GM23338 (cell line): ENCODE results near the gene ZFX. TPM values are rescaled to one million over a fixed set of nuclear protein-coding genes. Genes with fewer than 3 reads are reported as not detected.

Source experiments
- ATAC-seq: fragments of 200-7000 bp; cut with Tn5 transposase; 3 replicates; pipeline ENCODE4 v1.9.1; 2020
- DNase-seq: peaks from one replicate; pipeline ENCODE4 v3.0.0-alpha.2; 2015; ENCODE audit warnings: low spot score
- H2AFZ ChIP-seq: fragments of 200-600 bp; sonication (generic); 2 replicates; pipeline ENCODE4 v1.8.0; 2016; ENCODE audit warnings: antibody characterized with exemption, mild to moderate bottlenecking, moderate library complexity
- H3F3A ChIP-seq: fragments of 200-600 bp; sonication (generic); replicated peaks from 2 replicates; pipeline ENCODE4 v1.8.0; 2017; ENCODE audit warnings: antibody characterized with exemption, mixed run types, low read depth
- H3K27ac ChIP-seq: fragments of 200-600 bp; sonication (generic); 2 replicates; pipeline ENCODE4 v1.6.1; 2016; ENCODE audit warnings: low read depth
- H3K27me3 ChIP-seq: fragments of 200-600 bp; sonication (generic); 2 replicates; pipeline ENCODE4 v1.8.0; 2016; ENCODE audit warnings: mild to moderate bottlenecking, mixed run types, moderate library complexity; ENCODE audit not compliant: insufficient read depth
- H3K36me3 ChIP-seq: fragments of 200-600 bp; sonication (generic); 2 replicates; pipeline ENCODE4 v1.8.0; 2016; ENCODE audit warnings: mild to moderate bottlenecking; ENCODE audit not compliant: insufficient read depth
- H3K4me1 ChIP-seq: fragments of 200-600 bp; sonication (generic); 2 replicates; pipeline ENCODE4 v1.8.0; 2016; ENCODE audit warnings: mild to moderate bottlenecking, moderate library complexity; ENCODE audit not compliant: insufficient read depth
- H3K4me2 ChIP-seq: fragments of 200-600 bp; sonication (generic); 2 replicates; pipeline ENCODE4 v1.7.1; 2017; ENCODE audit warnings: mixed run types
- H3K4me3 ChIP-seq: fragments of 200-600 bp; sonication (generic); 2 replicates; pipeline ENCODE4 v1.6.1; 2016; ENCODE audit warnings: mixed run types
- H3K79me2 ChIP-seq: fragments of 200-600 bp; sonication (generic); replicated peaks from 2 replicates; pipeline ENCODE4 v1.8.0; 2017; ENCODE audit warnings: mild to moderate bottlenecking; ENCODE audit not compliant: insufficient read depth
- H3K9me2 ChIP-seq: fragments of 200-600 bp; sonication (generic); 2 replicates; pipeline ENCODE4 v1.8.0; 2017; ENCODE audit not compliant: insufficient read depth
- H4K20me1 ChIP-seq: fragments of 200-600 bp; sonication (generic); replicated peaks from 2 replicates; pipeline ENCODE4 v1.8.0; 2017; ENCODE audit warnings: mild to moderate bottlenecking; ENCODE audit not compliant: insufficient read depth
- H3K27ac Mint-ChIP-seq: 2 replicates; pipeline ENCODE4 v1.8.0; 2020; ENCODE audit warnings: inconsistent platforms, mild to moderate bottlenecking, moderate library complexity, mixed read lengths
- H3K27me3 Mint-ChIP-seq: 3 replicates; pipeline ENCODE4 v1.8.0; 2022; ENCODE audit warnings: low read depth, mild to moderate bottlenecking, moderate library complexity, mixed read lengths, inconsistent platforms; ENCODE audit not compliant: insufficient read depth, poor library complexity
- H3K36me3 Mint-ChIP-seq: 3 replicates; pipeline ENCODE4 v1.8.0; 2021; ENCODE audit warnings: low read depth, mild to moderate bottlenecking, inconsistent platforms, moderate library complexity, mixed read lengths
- H3K4me1 Mint-ChIP-seq: 3 replicates; pipeline ENCODE4 v1.8.0; 2020; ENCODE audit warnings: mild to moderate bottlenecking, inconsistent platforms, mixed read lengths
- H3K4me3 Mint-ChIP-seq: 3 replicates; pipeline ENCODE4 v1.8.0; 2021; ENCODE audit warnings: moderate library complexity, mild to moderate bottlenecking, inconsistent platforms, mixed read lengths
- H3K9me3 Mint-ChIP-seq: 3 replicates; pipeline ENCODE4 v1.8.0; 2020; ENCODE audit warnings: moderate library complexity, mild to moderate bottlenecking, inconsistent platforms, mixed read lengths
- CREB1 ChIP-seq: fragments of 250-450 bp; sonication (Bioruptor Pico); IDR thresholded peaks from 2 replicates; pipeline ENCODE4 v1.5.0; 2020; ENCODE audit warnings: low read depth, mild to moderate bottlenecking, moderate library complexity
- EZH2 ChIP-seq: fragments of 200-600 bp; sonication (generic); IDR thresholded peaks from one replicate; pipeline ENCODE4 v1.8.0; 2017; ENCODE audit warnings: antibody characterized with exemption, mild to moderate bottlenecking, low read depth; ENCODE audit not compliant: unreplicated experiment
- JUNB ChIP-seq: IDR thresholded peaks from one replicate; pipeline ENCODE4 v1.6.1; 2016; ENCODE audit warnings: antibody characterized with exemption; ENCODE audit not compliant: unreplicated experiment
- NANOG ChIP-seq: IDR thresholded peaks from 2 replicates; pipeline ENCODE4 v1.6.1; 2016; ENCODE audit warnings: antibody characterized with exemption, borderline replicate concordance
- POLR2AphosphoS5 ChIP-seq: IDR thresholded peaks from 2 replicates; pipeline ENCODE4 v1.6.1; 2016; ENCODE audit warnings: antibody characterized with exemption, low read depth
- STAT1 ChIP-seq: IDR thresholded peaks from one replicate; pipeline ENCODE4 v1.6.1; 2016; ENCODE audit warnings: antibody characterized with exemption; ENCODE audit not compliant: unreplicated experiment
- ZNF114 ChIP-seq: fragments of 250-450 bp; sonication (Bioruptor Pico); IDR thresholded peaks from 2 replicates; pipeline ENCODE4 v1.5.0; 2020; ENCODE audit warnings: mild to moderate bottlenecking, moderate library complexity
- ZNF331 ChIP-seq: fragments of 250-450 bp; sonication (Bioruptor Pico); IDR thresholded peaks from 2 replicates; pipeline ENCODE4 v1.5.0; 2020; ENCODE audit warnings: low read depth, mild to moderate bottlenecking, moderate library complexity
- ZNF462 ChIP-seq: fragments of 250-450 bp; sonication (Bioruptor Pico); IDR thresholded peaks from 2 replicates; pipeline ENCODE4 v1.5.0; 2020; ENCODE audit warnings: mild to moderate bottlenecking, moderate library complexity
- polyA plus RNA-seq: library from polyadenylated mRNA; unstranded; fragments of >200 nt; fragmentation: Nextera tagmentation; extraction: Ambion mirVana; gene quantifications from 2 replicates; pipeline ENCODE4 v1.2.1, GENCODE V29; 2016
- total RNA-seq: library from RNA; depleted of rRNA; stranded (reverse); fragments of >200 nt; shearing (Covaris generic); gene quantifications from 2 replicates; pipeline ENCODE4 v1.2.3, GENCODE V29; 2014
- TF ChIP-seq, protein P1 (sequence below), 2 experiments: fragments of 200-600 bp in 1 of 2; sonication (generic) in 1 of 2; conservative IDR thresholded peaks; 2 replicates each; pipeline versions ENCODE4 v1.5.1 to v1.6.1; 2016 to 2017; ENCODE audit warnings: antibody characterized with exemption in 2 of 2, low read depth in 2 of 2, mild to moderate bottlenecking in 2 of 2, moderate library complexity in 1 of 2

Gene ZFX
- total and polyA plus RNA-seq, 2 experiments from 2014 or later, result 11.0 to 15.4 TPM

- TF ChIP-seq ZNF114 (CRISPR knock-in tag) (no peak), CREB1 (CRISPR knock-in tag) (no peak), NANOG (no peak)
Measured at GRCh38 chrX:24144528-24144927, 5.0 kb upstream of the ZFX start (continued).

GRCh38 chrX:24145303-24146186 lies 4.0 kb upstream of the ZFX start:
- DNase-seq (no peak), ATAC-seq (no peak)
- no peaks in the 10 kb centered on the region for H3K27me3 Mint-ChIP-seq
- H3K36me3 Mint-ChIP-seq, result no peaks in the 10 kb centered on the region; the same call in 2 of the 3 replicates
- no peak overlapping the region for H2AFZ ChIP-seq
- no peaks in the 10 kb centered on the region for H4K20me1 ChIP-seq
- H3K4me2 ChIP-seq, result no peak overlapping the region
- H3K27ac ChIP-seq, result no peak overlapping the region
- no peak overlapping the region; the same call in 1 of the 2 replicates for H3K27ac Mint-ChIP-seq
- TF ChIP-seq POLR2AphosphoS5 (no peak), CREB1 (CRISPR knock-in tag) (no peak), JUNB (no peak), EZH2 (no peak), ZNF331 (CRISPR knock-in tag) (no peak), NANOG (no peak), ZNF462 (CRISPR knock-in tag) (no peak), STAT1 (no peak)
- TF ChIP-seq, protein P1, sequence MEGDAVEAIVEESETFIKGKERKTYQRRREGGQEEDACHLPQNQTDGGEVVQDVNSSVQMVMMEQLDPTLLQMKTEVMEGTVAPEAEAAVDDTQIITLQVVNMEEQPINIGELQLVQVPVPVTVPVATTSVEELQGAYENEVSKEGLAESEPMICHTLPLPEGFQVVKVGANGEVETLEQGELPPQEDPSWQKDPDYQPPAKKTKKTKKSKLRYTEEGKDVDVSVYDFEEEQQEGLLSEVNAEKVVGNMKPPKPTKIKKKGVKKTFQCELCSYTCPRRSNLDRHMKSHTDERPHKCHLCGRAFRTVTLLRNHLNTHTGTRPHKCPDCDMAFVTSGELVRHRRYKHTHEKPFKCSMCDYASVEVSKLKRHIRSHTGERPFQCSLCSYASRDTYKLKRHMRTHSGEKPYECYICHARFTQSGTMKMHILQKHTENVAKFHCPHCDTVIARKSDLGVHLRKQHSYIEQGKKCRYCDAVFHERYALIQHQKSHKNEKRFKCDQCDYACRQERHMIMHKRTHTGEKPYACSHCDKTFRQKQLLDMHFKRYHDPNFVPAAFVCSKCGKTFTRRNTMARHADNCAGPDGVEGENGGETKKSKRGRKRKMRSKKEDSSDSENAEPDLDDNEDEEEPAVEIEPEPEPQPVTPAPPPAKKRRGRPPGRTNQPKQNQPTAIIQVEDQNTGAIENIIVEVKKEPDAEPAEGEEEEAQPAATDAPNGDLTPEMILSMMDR (conservative IDR thresholded peaks at IDR 0.05; ENCODE audit: low read depth in 2 of 2), result no peak
- no peak overlapping the region for H3K4me3 Mint-ChIP-seq
- peaks cover under 1% of the 10 kb centered on the region; the same call in 1 of the 2 replicates for H3K79me2 ChIP-seq
- H3K4me3 ChIP-seq, result no peak overlapping the region
- H3K4me1 ChIP-seq, result peaks cover 27% of the 10 kb centered on the region
- no peaks in the 10 kb centered on the region for H3K36me3 ChIP-seq
- peaks cover 29% of the 10 kb centered on the region for H3K4me1 Mint-ChIP-seq
- H3K9me3 Mint-ChIP-seq, result no peaks in the 10 kb centered on the region
- no peaks in the 10 kb centered on the region for H3K27me3 ChIP-seq
- no peaks in the 10 kb centered on the region for H3K9me2 ChIP-seq
- H3F3A ChIP-seq, result 0 out of 2 replicates have a peak, but pooled peaks cover under 1% of the 10 kb centered on the region
